Adrenal gland (tissue), 5 donors: ENCODE measurements around the gene CACNB4.

Source experiments
- POLR2A ChIP-seq, 2 donors: fragments of 450-650 bp; IDR thresholded peaks; one replicate each; pipeline ENCODE4 v1.6.1; 2017; ENCODE audit warnings: antibody characterized with exemption in 2 of 2, mild to moderate bottlenecking in 2 of 2, moderate library complexity in 1 of 2
- TF ChIP-seq, protein P1 (sequence below), 6 experiments: fragments of 450-650 bp in 4 of 6; fragments of 200-600 bp in 2 of 6; sonication (generic) in 1 of 6; IDR thresholded peaks; 1 replicate in 5 of 6; 2 replicates in 1 of 6; pipeline versions ENCODE4 v1.5.1 to v1.8.0; 2016 to 2021; ENCODE audit warnings: antibody characterized with exemption in 6 of 6, mild to moderate bottlenecking in 2 of 6, moderate library complexity in 1 of 6
- donor health status: DM: no; HTN: no; CAD: no.

- TF ChIP-seq, protein P1, sequence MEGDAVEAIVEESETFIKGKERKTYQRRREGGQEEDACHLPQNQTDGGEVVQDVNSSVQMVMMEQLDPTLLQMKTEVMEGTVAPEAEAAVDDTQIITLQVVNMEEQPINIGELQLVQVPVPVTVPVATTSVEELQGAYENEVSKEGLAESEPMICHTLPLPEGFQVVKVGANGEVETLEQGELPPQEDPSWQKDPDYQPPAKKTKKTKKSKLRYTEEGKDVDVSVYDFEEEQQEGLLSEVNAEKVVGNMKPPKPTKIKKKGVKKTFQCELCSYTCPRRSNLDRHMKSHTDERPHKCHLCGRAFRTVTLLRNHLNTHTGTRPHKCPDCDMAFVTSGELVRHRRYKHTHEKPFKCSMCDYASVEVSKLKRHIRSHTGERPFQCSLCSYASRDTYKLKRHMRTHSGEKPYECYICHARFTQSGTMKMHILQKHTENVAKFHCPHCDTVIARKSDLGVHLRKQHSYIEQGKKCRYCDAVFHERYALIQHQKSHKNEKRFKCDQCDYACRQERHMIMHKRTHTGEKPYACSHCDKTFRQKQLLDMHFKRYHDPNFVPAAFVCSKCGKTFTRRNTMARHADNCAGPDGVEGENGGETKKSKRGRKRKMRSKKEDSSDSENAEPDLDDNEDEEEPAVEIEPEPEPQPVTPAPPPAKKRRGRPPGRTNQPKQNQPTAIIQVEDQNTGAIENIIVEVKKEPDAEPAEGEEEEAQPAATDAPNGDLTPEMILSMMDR (IDR thresholded peaks at IDR 0.05), result no peak
- no peak for TF ChIP-seq POLR2A (IDR thresholded peaks at IDR 0.05)
Measured at GRCh38 chr2:151930042-151930441, 168.8 kb downstream of the CACNB4 start.
